Progenitor cell of endocrine pancreas (in vitro differentiated cells): ENCODE results near the gene MAP3K14. TPM values are rescaled to one million over a fixed set of nuclear protein-coding genes. Genes with fewer than 3 reads are reported as not detected.

Experiments
- DNase-seq: peaks from one replicate; pipeline ENCODE4 v3.0.0; 2021; ENCODE audit warnings: low spot score; ENCODE audit not compliant: unreplicated experiment
- H3K27ac Mint-ChIP-seq: 2 replicates; pipeline ENCODE4 v1.8.0; 2021; ENCODE audit warnings: mild to moderate bottlenecking, moderate library complexity, mixed read lengths
- H3K27me3 Mint-ChIP-seq: 2 replicates; pipeline ENCODE4 v1.8.0; 2021; ENCODE audit warnings: mixed read lengths
- H3K36me3 Mint-ChIP-seq: 2 replicates; pipeline ENCODE4 v1.8.0; 2022; ENCODE audit warnings: mixed read lengths; ENCODE audit not compliant: insufficient read depth
- H3K4me1 Mint-ChIP-seq: 2 replicates; pipeline ENCODE4 v1.8.0; 2021; ENCODE audit warnings: low read depth, mixed read lengths
- H3K4me3 Mint-ChIP-seq: 2 replicates; pipeline ENCODE4 v1.8.0; 2021; ENCODE audit warnings: low read depth, mild to moderate bottlenecking, moderate library complexity, mixed read lengths
- H3K9me3 Mint-ChIP-seq: 2 replicates; pipeline ENCODE4 v1.8.0; 2021; ENCODE audit warnings: low read depth, mixed read lengths
- CTCF ChIP-seq: fragments of 200-600 bp; sonication (generic); IDR thresholded peaks from one replicate; pipeline ENCODE4 v1.5.0; 2021; ENCODE audit warnings: antibody characterized with exemption, mild to moderate bottlenecking; ENCODE audit not compliant: unreplicated experiment
- total RNA-seq: library from RNA; stranded (reverse); gene quantifications from 2 replicates; pipeline ENCODE4 v1.2.1, GENCODE V29; 2021

The MAP3K14 gene
- total RNA-seq, 1 donor from 2014 or later: 7.8 TPM

GRCh38 chr17:45289301-45290268 lies 27.2 kb downstream of the MAP3K14 start:
- DNase-seq: no peak
- Mint-ChIP-seq H3K4me3 (no peak overlapping the region), H3K9me3 (no peaks in the 10 kb centered on the region), H3K27me3 (no peaks in the 10 kb centered on the region), H3K27ac (no peak overlapping the region), H3K36me3 (peaks cover 10% of the 10 kb centered on the region), H3K4me1 (peaks cover 4% of the 10 kb centered on the region)
- TF ChIP-seq CTCF: no peak

GRCh38 chr17:45288825-45289224 lies 28.0 kb downstream of the MAP3K14 start:
- no peak for DNase-seq
- H3K4me3 Mint-ChIP-seq: no peak overlapping the region
- H3K27me3 Mint-ChIP-seq: no peaks in the 10 kb centered on the region
- H3K27ac Mint-ChIP-seq: no peak overlapping the region
- H3K36me3 Mint-ChIP-seq: peaks cover 10% of the 10 kb centered on the region
- TF ChIP-seq CTCF: no peak
- H3K4me1 Mint-ChIP-seq: peaks cover 3% of the 10 kb centered on the region
- H3K9me3 Mint-ChIP-seq: no peaks in the 10 kb centered on the region

GRCh38 chr17:45287526-45288500 lies 29.0 kb downstream of the MAP3K14 start:
- peaks cover 12% of the 10 kb centered on the region for H3K36me3 Mint-ChIP-seq
- no peak for TF ChIP-seq CTCF
- no peak overlapping the region for H3K4me3 Mint-ChIP-seq
- no peak overlapping the region for H3K27ac Mint-ChIP-seq
- H3K9me3 Mint-ChIP-seq: no peaks in the 10 kb centered on the region
- H3K27me3 Mint-ChIP-seq: no peaks in the 10 kb centered on the region
- DNase-seq: no peak
- no peaks in the 10 kb centered on the region for H3K4me1 Mint-ChIP-seq

- no peak for TF ChIP-seq CTCF
- no peaks in the 10 kb centered on the region for H3K27me3 Mint-ChIP-seq
- no peaks in the 10 kb centered on the region for H3K4me1 Mint-ChIP-seq
- no peaks in the 10 kb centered on the region for H3K9me3 Mint-ChIP-seq
- H3K36me3 Mint-ChIP-seq: peaks cover 12% of the 10 kb centered on the region
- no peak overlapping the region for H3K27ac Mint-ChIP-seq
- no peak overlapping the region for H3K4me3 Mint-ChIP-seq
- no peak for DNase-seq
These were observed 30.5 kb downstream of the MAP3K14 start for GRCh38 chr17:45286286-45286685.
